PFSK-1 (cell line): ENCODE results near the gene DHRS7. TPM values are rescaled to one million over a fixed set of nuclear protein-coding genes. Genes with fewer than 3 reads are reported as not detected.

Experiments used
- FOXP2 ChIP-seq: optimal IDR thresholded peaks from 2 replicates; pipeline ENCODE3; 2011; ENCODE audit warnings: borderline replicate concordance, control low read depth, inconsistent platforms; ENCODE audit not compliant: insufficient read depth; ENCODE audit errors: extremely low read length, extremely low read depth
- POLR2AphosphoS5 ChIP-seq: IDR thresholded peaks from 2 replicates; pipeline ENCODE4 v1.6.1; 2012; ENCODE audit warnings: low read depth, mild to moderate bottlenecking, control low read depth, low read length, moderate library complexity
- REST ChIP-seq, 2 experiments: IDR thresholded peaks; 2 replicates each; pipeline versions ENCODE4 v1.6.1 to v1.8.0; 2011 to 2012; ENCODE audit warnings: low read depth in 2 of 2, low read length in 2 of 2, control low read depth in 1 of 2, inconsistent platforms in 1 of 2, mild to moderate bottlenecking in 1 of 2, moderate library complexity in 1 of 2; ENCODE audit not compliant: insufficient read depth in 1 of 2
- SIN3A ChIP-seq: IDR thresholded peaks from 2 replicates; pipeline ENCODE4 v1.6.1; 2012; ENCODE audit warnings: mild to moderate bottlenecking, low read length, moderate library complexity, borderline replicate concordance; ENCODE audit not compliant: insufficient read depth
- TAF1 ChIP-seq: IDR thresholded peaks from 2 replicates; pipeline ENCODE4 v1.6.1; 2012; ENCODE audit warnings: low read length, control low read depth, borderline replicate concordance; ENCODE audit not compliant: insufficient read depth
- polyA plus RNA-seq: library from polyadenylated mRNA; unstranded; fragments of >200 nt; gene quantifications from one replicate; pipeline ENCODE4 v1.2.1, GENCODE V29; 2012; ENCODE audit warnings: low read depth, missing spikeins; ENCODE audit not compliant: insufficient read length

The DHRS7 gene
- polyA plus RNA-seq: 15.6 TPM

GRCh38 chr14:60164712-60165546, at the start of gene DHRS7:
Gene DHRS7 (minus strand): TSS chr14:60165398. CDS start chr14:60165309, 89 bp downstream.
- TF ChIP-seq TAF1 (no peak), SIN3A (no peak), REST (IDR thresholded peaks at IDR 0.05; ENCODE audit: insufficient read depth in 1 of 2, low read depth in 2 of 2, low read length in 2 of 2) (no peak), FOXP2 (no peak), POLR2AphosphoS5 (no peak)

- TF ChIP-seq SIN3A (no peak), TAF1 (no peak), FOXP2 (no peak), REST (IDR thresholded peaks at IDR 0.05; ENCODE audit: insufficient read depth in 1 of 2, low read depth in 2 of 2, low read length in 2 of 2) (no peak), POLR2AphosphoS5 (no peak)
Observed at GRCh38 chr14:60214415-60215126, 49.4 kb upstream of the DHRS7 start.

GRCh38 chr14:60214003-60214402, 48.8 kb upstream of the DHRS7 start:
- TF ChIP-seq REST (IDR thresholded peaks at IDR 0.05; ENCODE audit: insufficient read depth in 1 of 2, low read depth in 2 of 2, low read length in 2 of 2) (no peak), FOXP2 (no peak)

GRCh38 chr14:60212503-60213371, 47.5 kb upstream of the DHRS7 start:
- TF ChIP-seq TAF1 (no peak), FOXP2 (no peak), REST (IDR thresholded peaks at IDR 0.05; ENCODE audit: insufficient read depth in 1 of 2, low read depth in 2 of 2, low read length in 2 of 2) (no peak), POLR2AphosphoS5 (no peak), SIN3A (no peak)
